ENCODE measurements around the gene BIN1. TPM values are rescaled to one million over a fixed set of nuclear protein-coding genes. Genes with fewer than 3 reads are reported as not detected.

BIN1 gene
- total RNA-seq, 2 donors from 2014 or later, result 24.4 to 43.5 TPM

GRCh38 chr2:127153691-127154158 is 46.8 kb upstream of the BIN1 start:
- H3K4me1 ChIP-seq, result no peaks in the 10 kb centered on the region
- WGBS, 2 donors, result 71 to 77% methylated on average over 6 of the region's 6 CpGs
- ATAC-seq, result peak; percentile 30
- H3K36me3 ChIP-seq (replicated peaks in 1 of 2; ENCODE audit: insufficient read depth in 1 of 2, low read depth in 2 of 2), result no peaks in the 10 kb centered on the region
- intact Hi-C loops (cut with DNase I), result no loop called here
- TF ChIP-seq CTCF (IDR thresholded peaks at IDR 0.05) (no peak), POLR2A (IDR thresholded peaks at IDR 0.05) (no peak)
- no peak overlapping the region for H3K4me3 ChIP-seq
- DNase-seq, result no peak
- H3K27me3 ChIP-seq, result no peaks in the 10 kb centered on the region
- no peaks in the 10 kb centered on the region for H3K9me3 ChIP-seq
- no peak overlapping the region for H3K27ac ChIP-seq

GRCh38 chr2:127150996-127151395 is 44.0 kb upstream of the BIN1 start:
- H3K27me3 ChIP-seq, result no peaks in the 10 kb centered on the region
- 73 to 75% methylated on average over 1 of the region's 1 CpG for WGBS, 2 donors

GRCh38 chr2:127149384-127149783 is 42.4 kb upstream of the BIN1 start:
- TF ChIP-seq CTCF (IDR thresholded peaks at IDR 0.05) (no peak), POLR2A (IDR thresholded peaks at IDR 0.05) (no peak)
- WGBS, 2 donors, result 86 to 87% methylated on average over 4 of the region's 4 CpGs
- intact Hi-C loops (cut with DNase I), result no loop called here
- Histone ChIP-seq H3K36me3 (replicated peaks in 1 of 2; ENCODE audit: insufficient read depth in 1 of 2, low read depth in 2 of 2) (no peaks in the 10 kb centered on the region), H3K4me1 (no peaks in the 10 kb centered on the region), H3K27ac (no peak overlapping the region), H3K4me3 (no peak overlapping the region), H3K27me3 (no peaks in the 10 kb centered on the region), H3K9me3 (no peaks in the 10 kb centered on the region)
- no peak for ATAC-seq
- DNase-seq, result no peak

More at GRCh38 chr2:127150996-127151395, 44.0 kb upstream of the BIN1 start:
- no peak for DNase-seq
- no peaks in the 10 kb centered on the region for H3K36me3 ChIP-seq (replicated peaks in 1 of 2; ENCODE audit: insufficient read depth in 1 of 2, low read depth in 2 of 2)
- no peak overlapping the region for H3K4me3 ChIP-seq
- H3K27ac ChIP-seq, result no peak overlapping the region
- no peak for ATAC-seq
- intact Hi-C loops (cut with DNase I), result no loop called here
- H3K4me1 ChIP-seq, result no peaks in the 10 kb centered on the region
- TF ChIP-seq POLR2A (IDR thresholded peaks at IDR 0.05) (no peak), CTCF (IDR thresholded peaks at IDR 0.05) (no peak)
- H3K9me3 ChIP-seq, result no peaks in the 10 kb centered on the region

- no peak for TF ChIP-seq POLR2A (IDR thresholded peaks at IDR 0.05)
- TF ChIP-seq CTCF (IDR thresholded peaks at IDR 0.05), result no peak
- Histone ChIP-seq H3K27ac (no peak overlapping the region), H3K4me1 (no peaks in the 10 kb centered on the region), H3K27me3 (no peaks in the 10 kb centered on the region), H3K36me3 (replicated peaks in 1 of 2; ENCODE audit: insufficient read depth in 1 of 2, low read depth in 2 of 2) (no peaks in the 10 kb centered on the region), H3K4me3 (no peak overlapping the region), H3K9me3 (no peaks in the 10 kb centered on the region)
- 72 to 84% methylated on average over 9 to 10 of the region's 10 CpGs for WGBS, 2 donors
- ATAC-seq, result no peak
- DNase-seq, result no peak
- intact Hi-C loops (cut with DNase I), result no loop called here
Measured at GRCh38 chr2:127146820-127147502, 40.0 kb upstream of the BIN1 start.
